ENCODE data around the gene ARHGAP21. TPM values are rescaled to one million over a fixed set of nuclear protein-coding genes. Genes with fewer than 3 reads are reported as not detected.
A peak's percentile ranks its signal among the peaks of the same experiment; 100 is the strongest.

ARHGAP21 gene
- total RNA-seq, 2 donors from 2014 or later = 84.9 to 107 TPM

GRCh38 chr10:24556126-24556749 is 167.4 kb downstream of the ARHGAP21 start:
- H3K9ac ChIP-seq (ENCODE audit: low read depth in 2 of 2, low read length in 2 of 2) = no peak overlapping the region
- no peaks in the 10 kb centered on the region for H3K4me1 ChIP-seq
- H3K27ac ChIP-seq = no peak overlapping the region
- H3K9me3 ChIP-seq = no peaks in the 10 kb centered on the region
- TF ChIP-seq CTCF (IDR thresholded peaks at IDR 0.05) = no peak
- DNase-seq = no peak
- intact Hi-C loops (cut with DNase I) = loop anchor here (10.0 kb wide), 1 partner anchor 561 kb away; no protein-coding TSS in a partner anchor
- H3K4me3 ChIP-seq = no peak overlapping the region
- no peaks in the 10 kb centered on the region for H3K27me3 ChIP-seq
- no peaks in the 10 kb centered on the region for H3K36me3 ChIP-seq

GRCh38 chr10:24554036-24554435 is 169.7 kb downstream of the ARHGAP21 start:
- H3K27me3 ChIP-seq = no peaks in the 10 kb centered on the region
- DNase-seq = no peak
- no peak for TF ChIP-seq CTCF (IDR thresholded peaks at IDR 0.05)
- H3K27ac ChIP-seq = no peak overlapping the region
- intact Hi-C loops (cut with DNase I) = loop anchor here (10.0 kb wide), 1 partner anchor 559 kb away; no protein-coding TSS in a partner anchor
- no peaks in the 10 kb centered on the region for H3K9me3 ChIP-seq
- no peak overlapping the region for H3K4me3 ChIP-seq
- no peaks in the 10 kb centered on the region for H3K4me1 ChIP-seq
- no peaks in the 10 kb centered on the region for H3K36me3 ChIP-seq
- H3K9ac ChIP-seq (ENCODE audit: low read depth in 2 of 2, low read length in 2 of 2) = no peak overlapping the region

GRCh38 chr10:24553051-24553612 is 170.6 kb downstream of the ARHGAP21 start:
- intact Hi-C loops (cut with DNase I) = loop anchor here (10.0 kb wide), 1 partner anchor 558 kb away; no protein-coding TSS in a partner anchor
- Histone ChIP-seq H3K9ac (ENCODE audit: low read depth in 2 of 2, low read length in 2 of 2) (no peak overlapping the region), H3K27ac (no peak overlapping the region), H3K27me3 (no peaks in the 10 kb centered on the region), H3K4me3 (no peak overlapping the region), H3K9me3 (no peaks in the 10 kb centered on the region), H3K4me1 (no peaks in the 10 kb centered on the region), H3K36me3 (no peaks in the 10 kb centered on the region)
- DNase-seq = no peak
- TF ChIP-seq CTCF (IDR thresholded peaks at IDR 0.05) = no peak

- DNase-seq = peak; percentile 92
- no peaks in the 10 kb centered on the region for H3K27me3 ChIP-seq
- H3K9me3 ChIP-seq = no peaks in the 10 kb centered on the region
- peak; percentile 42 for TF ChIP-seq CTCF (IDR thresholded peaks at IDR 0.05)
- H3K4me3 ChIP-seq = no peak overlapping the region
- no peaks in the 10 kb centered on the region for H3K36me3 ChIP-seq
- no peaks in the 10 kb centered on the region for H3K4me1 ChIP-seq
- no peak overlapping the region for H3K9ac ChIP-seq (ENCODE audit: low read depth in 2 of 2, low read length in 2 of 2)
- intact Hi-C loops (cut with DNase I) = loop anchor here (10.0 kb wide), 1 partner anchor 558 kb away; no protein-coding TSS in a partner anchor
- H3K27ac ChIP-seq = no peak overlapping the region
These were observed 171.2 kb downstream of the ARHGAP21 start for GRCh38 chr10:24552346-24553016.

- peak; percentile 60 for DNase-seq
- no peak for TF ChIP-seq CTCF (IDR thresholded peaks at IDR 0.05)
- intact Hi-C loops (cut with DNase I) = loop anchor here (10.0 kb wide), 1 partner anchor 556 kb away; no protein-coding TSS in a partner anchor
- Histone ChIP-seq H3K27ac (peak overlapping the region; percentile 23), H3K4me1 (no peaks in the 10 kb centered on the region), H3K9me3 (no peaks in the 10 kb centered on the region), H3K4me3 (no peak overlapping the region), H3K27me3 (no peaks in the 10 kb centered on the region), H3K36me3 (no peaks in the 10 kb centered on the region), H3K9ac (ENCODE audit: low read depth in 2 of 2, low read length in 2 of 2) (peak overlapping the region in 1 of 2 donors; percentile 26)
These were observed 172.5 kb downstream of the ARHGAP21 start for GRCh38 chr10:24551161-24551560.

Measured in colonic mucosa (tissue), 4 donors.